ENCODE data around the gene CHGA.

DNA sequence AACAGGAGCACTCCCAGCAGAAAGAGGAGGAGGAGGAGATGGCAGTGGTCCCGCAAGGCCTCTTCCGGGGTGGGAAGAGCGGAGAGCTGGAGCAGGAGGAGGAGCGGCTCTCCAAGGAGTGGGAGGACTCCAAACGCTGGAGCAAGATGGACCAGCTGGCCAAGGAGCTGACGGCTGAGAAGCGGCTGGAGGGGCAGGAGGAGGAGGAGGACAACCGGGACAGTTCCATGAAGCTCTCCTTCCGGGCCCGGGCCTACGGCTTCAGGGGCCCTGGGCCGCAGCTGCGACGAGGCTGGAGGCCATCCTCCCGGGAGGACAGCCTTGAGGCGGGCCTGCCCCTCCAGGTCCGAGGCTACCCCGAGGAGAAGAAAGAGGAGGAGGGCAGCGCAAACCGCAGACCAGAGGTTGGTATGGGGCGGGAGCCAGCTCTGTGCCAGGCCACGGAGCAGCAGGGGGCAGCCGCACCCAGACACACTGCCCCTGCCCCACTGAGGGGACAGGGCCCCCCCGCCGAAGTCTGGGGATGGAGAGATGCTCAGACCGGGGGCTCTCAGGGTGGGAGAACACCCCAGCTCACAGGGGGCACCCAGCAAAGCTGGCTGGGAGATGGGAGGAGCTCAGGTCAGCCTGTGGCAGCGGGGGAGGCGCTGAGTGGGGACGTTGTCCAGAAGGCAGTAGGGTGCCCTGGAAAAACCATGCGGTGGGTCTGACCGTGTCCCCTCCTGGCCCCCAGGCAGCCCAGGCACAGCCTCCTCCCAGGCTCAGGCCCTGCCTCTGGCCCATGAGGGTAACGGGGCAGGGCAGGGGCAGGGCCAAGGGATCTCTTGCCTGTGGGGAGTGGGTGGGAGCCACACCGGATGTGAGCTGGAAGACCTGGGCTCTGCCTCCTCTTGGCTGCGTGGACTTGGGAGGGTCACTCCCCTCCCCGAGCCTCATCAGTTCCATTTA, 9.8 kb downstream of the CHGA start:
- TF ChIP-seq, protein P1, sequence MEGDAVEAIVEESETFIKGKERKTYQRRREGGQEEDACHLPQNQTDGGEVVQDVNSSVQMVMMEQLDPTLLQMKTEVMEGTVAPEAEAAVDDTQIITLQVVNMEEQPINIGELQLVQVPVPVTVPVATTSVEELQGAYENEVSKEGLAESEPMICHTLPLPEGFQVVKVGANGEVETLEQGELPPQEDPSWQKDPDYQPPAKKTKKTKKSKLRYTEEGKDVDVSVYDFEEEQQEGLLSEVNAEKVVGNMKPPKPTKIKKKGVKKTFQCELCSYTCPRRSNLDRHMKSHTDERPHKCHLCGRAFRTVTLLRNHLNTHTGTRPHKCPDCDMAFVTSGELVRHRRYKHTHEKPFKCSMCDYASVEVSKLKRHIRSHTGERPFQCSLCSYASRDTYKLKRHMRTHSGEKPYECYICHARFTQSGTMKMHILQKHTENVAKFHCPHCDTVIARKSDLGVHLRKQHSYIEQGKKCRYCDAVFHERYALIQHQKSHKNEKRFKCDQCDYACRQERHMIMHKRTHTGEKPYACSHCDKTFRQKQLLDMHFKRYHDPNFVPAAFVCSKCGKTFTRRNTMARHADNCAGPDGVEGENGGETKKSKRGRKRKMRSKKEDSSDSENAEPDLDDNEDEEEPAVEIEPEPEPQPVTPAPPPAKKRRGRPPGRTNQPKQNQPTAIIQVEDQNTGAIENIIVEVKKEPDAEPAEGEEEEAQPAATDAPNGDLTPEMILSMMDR (IDR thresholded peaks at IDR 0.05): no peak
- TF ChIP-seq EZH2 (IDR thresholded peaks at IDR 0.05; ENCODE audit: borderline replicate concordance, insufficient read depth, low read depth, low read length, poor library complexity, severe bottlenecking): no peak

Measured in B cell (primary cell).